AML-193 (cell line): ENCODE results near the gene FBXO36.
"Not testable (repeated sequence)": the region's sequence is repeated elsewhere in the genome, so short reads cannot be mapped to it uniquely, and the experiment has no call there.

Experiments
- DNase-seq, 2 experiments: peaks; one replicate each; lab custom pipeline; 2025; lab: John Stamatoyannopoulos, UW

FBXO36 gene, protein sequence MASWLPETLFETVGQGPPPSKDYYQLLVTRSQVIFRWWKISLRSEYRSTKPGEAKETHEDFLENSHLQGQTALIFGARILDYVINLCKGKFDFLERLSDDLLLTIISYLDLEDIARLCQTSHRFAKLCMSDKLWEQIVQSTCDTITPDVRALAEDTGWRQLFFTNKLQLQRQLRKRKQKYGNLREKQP

DNA sequence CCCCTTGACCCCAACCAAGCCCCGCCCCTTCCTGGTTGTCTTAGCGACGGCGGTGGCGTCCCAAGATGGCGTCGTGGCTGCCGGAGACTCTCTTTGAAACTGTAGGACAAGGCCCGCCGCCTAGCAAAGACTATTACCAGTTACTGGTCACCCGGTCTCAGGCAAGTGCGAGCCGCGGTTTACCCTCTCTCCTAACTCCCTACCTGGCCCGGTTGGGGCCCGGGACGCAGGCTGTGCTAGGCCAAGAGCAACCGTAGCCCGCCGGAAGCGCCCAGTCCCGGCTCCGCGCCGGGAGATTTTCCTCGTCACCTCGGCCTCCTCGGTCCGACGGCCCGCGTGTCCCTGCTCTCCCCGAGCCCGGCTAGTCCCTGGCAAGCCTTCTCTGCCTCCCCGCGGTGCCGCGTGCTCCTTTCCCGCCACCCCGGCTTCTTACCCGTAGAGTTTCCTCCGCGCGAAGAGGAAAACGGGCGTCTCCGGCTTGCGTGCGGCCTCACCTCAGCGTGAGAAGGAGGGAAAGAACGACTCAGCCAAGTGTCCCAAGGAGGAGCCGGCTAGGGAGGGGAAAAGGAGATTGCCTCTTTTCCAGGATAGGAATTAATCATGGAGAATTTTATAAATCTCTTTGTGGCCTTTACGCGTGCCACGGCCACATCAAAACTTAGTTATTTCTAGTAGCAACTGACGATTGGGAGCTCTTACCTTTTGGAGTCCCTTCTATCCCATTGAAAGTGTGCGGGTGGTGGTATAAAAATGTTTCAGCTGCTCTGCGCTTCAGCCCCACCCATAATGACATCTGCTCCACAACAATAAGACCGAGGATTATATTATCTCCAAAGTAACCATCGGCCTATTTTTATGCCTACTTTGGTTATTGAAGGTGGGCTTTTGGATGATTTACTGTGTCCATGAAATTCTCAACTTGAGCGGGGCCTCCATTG, at the start of gene FBXO36:
Gene FBXO36 (plus strand): TSS at position 55 of the 938 bp plus-strand sequence. CDS start 11 bp downstream, at position 66.
- peak in 1 of 2 experiments; percentile 85 for DNase-seq

DNA sequence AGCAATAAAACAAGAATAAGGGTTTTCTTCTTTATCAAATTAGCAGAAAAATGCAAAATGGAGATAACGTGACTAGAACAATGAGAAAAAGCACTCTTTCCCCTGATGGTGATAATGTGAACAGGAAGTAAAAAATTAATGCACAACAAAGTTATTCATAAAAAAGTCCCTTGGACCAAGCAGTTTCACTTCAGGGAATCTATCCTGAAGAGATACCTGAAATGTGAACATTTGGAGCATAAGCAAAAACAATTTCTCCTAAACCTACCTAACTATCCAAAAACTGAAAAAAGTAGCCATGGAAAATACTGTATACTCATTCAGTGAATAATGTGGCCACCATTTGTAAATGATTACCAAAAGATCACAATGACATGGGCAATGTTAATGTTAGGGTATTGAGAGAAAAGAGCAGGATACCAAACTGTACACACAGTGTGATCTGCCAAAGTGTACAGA, 49.2 kb upstream of the FBXO36 start:
- no peak for DNase-seq

DNA sequence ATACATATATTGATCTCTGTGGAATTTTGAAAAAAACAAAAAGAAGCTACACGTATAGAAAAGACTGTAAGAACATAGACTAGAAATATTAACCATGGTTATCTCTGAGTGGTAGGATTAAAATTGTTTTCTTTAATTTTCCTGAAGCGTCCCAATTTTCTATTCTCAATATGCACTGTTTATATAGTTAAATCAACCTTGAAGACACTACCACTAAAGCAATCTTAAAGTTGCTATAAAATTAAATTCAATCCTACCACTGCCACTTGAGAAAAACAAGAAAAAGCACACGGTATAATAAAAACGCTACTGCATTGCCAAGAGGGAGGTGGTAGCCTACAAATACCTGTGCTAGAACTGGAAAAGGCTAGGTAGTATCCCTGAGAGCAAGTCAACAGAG, 47.7 kb upstream of the FBXO36 start:
- no peak for DNase-seq

DNA sequence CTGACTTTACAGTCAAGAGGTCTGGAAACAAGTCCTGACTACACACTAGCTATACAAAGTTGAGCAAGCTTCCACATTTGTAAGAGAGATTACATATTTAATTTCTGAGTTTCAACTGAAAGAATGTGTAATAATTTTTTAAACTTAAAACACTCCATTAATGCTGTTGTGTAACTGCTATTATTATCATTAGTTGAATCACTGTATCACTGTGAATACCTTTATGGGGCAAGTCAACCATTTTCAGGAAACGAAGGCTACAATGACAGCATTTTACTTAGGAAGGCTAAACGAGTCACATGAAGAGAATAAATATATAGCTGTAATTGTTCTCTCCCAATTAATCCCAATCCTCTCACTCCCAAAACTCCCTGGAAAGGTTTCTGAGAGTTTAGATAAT, 46.8 kb upstream of the FBXO36 start:
- no peak for DNase-seq

- DNase-seq = no peak
Measured at GRCh38 chr2:229879191-229879950, 42.9 kb upstream of the FBXO36 start.

DNA sequence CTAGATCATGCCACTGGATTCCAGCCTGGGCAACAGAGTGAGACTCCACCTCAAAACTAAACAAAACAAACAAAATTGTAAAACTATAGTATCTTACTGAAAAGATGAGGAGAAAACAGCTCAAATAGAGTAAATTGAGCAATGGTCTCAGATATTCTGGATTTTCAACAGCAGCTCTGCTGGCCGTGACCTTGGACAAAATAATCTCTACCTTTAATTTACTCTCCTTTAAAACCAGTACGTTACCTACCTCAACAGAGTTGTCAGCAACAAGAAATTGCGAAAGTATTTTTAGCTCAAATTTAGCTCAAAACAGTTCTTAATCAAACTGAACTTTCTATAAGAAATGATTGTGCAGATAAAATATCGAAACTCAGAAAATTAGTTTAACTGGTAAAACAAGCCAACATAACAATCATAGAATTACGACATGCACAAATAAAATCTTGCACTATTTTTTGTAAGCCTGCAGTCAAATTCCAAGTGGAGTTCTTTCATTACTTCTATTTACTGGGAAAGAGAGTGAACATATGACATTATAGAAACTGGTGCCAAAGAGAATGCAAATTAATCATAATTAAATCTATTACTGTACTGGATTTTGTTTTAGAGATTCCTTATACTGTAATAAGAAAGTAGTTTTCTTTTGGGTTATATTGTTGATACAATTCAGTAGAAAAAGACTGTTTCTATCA, 41.3 kb upstream of the FBXO36 start:
- DNase-seq = no peak

DNA sequence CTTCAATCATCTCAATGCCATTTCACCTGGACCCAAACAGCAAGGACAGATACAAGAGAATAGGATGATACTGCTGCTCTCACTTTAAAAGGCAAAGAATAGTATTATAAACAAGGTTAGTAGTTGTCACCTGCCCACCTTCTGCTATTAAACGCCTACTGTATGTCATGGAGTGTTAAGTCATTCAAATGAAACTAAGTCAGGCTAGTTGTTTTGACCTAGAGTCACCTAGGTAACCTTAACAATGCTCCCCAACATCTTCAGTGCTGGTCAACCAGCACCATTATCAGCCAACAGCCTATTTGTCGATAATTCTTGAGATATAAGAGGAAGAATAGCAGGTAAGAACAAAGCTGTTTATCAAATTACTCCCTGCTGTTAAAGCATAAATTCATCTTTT, 39.7 kb upstream of the FBXO36 start:
- no peak for DNase-seq

DNA sequence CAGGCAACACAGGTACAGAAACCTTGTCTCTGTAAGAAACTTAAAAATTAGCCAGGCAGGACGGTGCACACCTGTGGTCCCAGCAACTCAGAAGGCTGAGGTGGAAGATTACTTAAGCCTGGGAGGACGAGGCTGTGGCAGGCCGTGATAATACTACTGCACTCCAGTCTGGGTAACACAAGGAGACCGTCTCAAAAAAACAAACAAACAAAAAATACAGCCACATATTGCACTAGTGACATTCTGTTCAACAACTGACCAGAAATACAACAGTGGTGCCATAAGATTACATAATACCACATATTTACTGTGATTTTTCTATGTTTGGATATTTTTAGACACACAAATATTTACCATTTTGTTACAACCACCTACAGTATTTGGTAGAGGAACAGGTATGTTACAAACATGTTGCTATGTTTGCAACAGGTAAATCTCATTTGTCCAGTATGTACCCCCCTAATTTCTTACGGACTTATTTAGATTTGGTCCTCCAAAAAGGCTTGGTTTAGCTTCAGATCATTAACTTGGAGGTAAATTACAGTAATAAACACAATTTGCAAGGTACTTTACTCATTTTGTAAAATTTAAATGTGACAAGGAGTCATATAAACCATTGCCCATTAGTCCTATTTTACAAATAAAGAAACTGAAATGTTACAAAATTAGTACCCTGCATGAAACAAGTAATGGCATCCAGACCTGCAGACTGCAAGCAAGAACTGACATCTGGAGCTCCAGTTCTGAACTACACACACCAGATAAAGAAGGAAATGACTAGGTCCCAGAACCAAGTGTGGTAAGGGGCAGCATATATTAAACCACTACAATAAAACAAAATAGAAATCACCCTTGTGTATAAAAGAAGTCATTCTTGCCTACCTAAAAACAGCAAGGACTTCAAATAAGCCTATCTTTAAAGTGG, 37.3 kb upstream of the FBXO36 start:
- no peak for DNase-seq

DNA sequence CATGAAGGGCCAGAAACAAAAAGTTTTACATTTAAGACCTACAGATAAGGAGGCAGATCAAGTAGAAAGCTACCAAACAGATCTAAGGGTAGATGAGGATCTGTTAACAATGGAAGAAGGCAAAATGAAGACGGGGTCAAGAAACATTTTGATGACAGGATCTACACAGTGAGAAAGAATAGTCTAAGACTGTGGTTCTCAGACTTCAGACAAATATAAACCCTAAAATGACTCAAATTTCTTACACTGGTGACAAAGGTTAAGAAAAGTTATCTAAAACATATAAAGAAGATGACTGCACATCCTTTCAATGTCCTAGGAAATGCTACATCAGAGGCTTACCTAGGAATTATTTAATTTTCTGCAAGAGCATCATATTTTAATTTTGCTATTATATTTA, 34.9 kb upstream of the FBXO36 start:
- DNase-seq = no peak

GRCh38 chr2:229888031-229888430, 34.3 kb upstream of the FBXO36 start:
- DNase-seq = no peak

DNA sequence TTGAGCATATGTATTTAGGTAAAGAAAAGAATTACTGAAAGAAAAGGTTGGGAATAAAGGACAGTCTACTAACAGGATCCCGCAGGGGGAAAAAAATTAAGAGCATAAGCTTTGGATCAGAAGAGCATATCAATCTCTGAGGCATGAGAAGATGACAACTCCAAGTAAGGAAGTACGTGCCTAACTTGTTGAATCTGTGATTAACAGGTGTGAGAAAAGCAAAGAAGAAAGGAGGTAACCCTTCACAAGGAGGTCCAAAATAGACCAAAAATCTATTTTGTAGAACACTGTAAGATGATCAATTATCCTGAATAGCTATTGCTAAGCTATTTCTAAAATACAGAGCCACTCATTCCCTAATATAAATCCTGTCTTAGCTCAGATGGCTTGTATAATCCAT, 33.3 kb upstream of the FBXO36 start:
- DNase-seq = no peak

GRCh38 chr2:229896857-229897256, 25.4 kb upstream of the FBXO36 start:
- DNase-seq = no peak

DNA sequence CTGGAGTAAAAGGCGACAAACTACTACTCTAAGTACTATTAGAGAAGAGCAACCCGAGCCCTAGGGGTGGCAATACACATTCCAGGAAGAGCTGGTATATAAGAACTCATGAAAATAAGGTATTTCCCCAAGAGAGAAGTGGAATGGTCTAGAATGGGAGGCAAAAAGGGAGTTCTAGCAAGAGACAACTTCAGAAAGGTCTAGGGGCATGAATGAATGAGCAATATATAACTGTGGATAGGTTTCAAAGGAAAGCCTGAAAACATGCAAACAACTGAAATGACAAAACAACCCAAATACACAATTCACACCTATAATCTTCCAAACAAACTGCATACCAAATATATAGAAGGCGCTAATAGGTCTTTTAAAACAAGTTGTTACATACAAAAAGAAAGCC, 22.7 kb upstream of the FBXO36 start:
- DNase-seq = no peak

GRCh38 chr2:229900012-229900411, 22.3 kb upstream of the FBXO36 start:
- DNase-seq = no peak

DNA sequence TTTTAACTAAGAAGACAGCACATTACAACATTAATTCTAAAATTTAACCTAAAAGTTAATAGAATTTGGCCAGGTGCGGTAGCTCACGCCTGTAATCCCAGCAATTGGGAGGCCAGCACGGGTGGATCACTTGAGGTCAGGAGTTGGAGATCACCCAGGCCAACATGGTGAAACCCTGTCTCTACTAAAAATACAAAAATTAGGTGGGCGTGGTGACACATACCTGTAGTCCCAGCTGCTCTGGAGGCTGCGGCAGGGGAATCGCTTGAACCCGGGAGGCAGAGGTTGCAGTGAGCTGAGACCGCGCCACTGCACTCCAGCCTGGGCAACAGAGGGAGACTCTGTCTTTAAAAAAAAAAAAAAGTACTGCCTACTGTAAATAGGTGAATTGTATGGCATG, 21.8 kb upstream of the FBXO36 start:
- DNase-seq = not testable (repeated sequence)

DNA sequence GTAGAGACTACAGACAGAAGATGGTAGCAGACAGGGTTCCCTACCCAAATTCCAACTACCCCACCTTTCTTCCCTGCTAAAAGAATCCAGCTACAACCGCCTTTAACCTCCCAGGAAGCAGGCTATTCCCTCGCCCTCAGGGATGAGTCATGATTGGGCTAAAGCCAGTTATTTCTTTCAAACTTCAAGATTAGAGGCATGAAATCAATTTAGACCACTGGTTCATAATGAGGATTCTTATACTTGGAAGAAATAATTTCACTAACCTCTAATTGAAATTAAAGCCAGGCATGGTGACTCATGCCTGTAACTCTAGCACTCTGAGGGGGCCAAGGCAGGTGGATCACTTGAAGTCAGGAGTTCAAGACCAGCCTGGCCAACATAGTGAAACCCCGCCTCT, 20.5 kb upstream of the FBXO36 start:
- DNase-seq = no peak

GRCh38 chr2:229903037-229903436, 19.3 kb upstream of the FBXO36 start:
- no peak for DNase-seq

GRCh38 chr2:229905601-229906000, 16.7 kb upstream of the FBXO36 start:
- DNase-seq = no peak

DNA sequence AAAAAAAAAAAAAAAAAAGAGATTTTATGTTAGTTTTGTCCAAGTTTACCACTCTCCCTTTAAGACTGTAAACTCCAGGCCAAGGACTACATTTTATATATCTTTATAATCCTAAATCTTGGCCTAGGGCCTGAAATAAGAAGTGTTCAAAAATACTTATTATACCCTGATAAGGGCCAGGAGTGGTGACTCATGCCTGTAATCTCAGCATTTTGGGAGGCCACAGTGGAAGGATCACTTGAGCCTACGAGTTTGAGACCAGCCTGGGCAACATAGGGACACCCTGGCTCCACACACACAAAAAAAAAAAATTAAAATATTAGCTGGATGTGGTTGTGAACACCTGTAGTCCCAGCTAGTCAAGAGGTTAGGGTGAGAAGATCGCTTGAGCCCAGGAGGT, 13.2 kb upstream of the FBXO36 start:
- DNase-seq = no peak

- no peak for DNase-seq
Measured at GRCh38 chr2:229910147-229910831, 12.0 kb upstream of the FBXO36 start.
